GM13977 (cell line): ENCODE results near the gene AP5Z1.
A peak's percentile ranks its signal among the peaks of the same experiment; 100 is the strongest.

Experiments
- DNase-seq: peaks from one replicate; pipeline ENCODE4 v3.0.0; 2012; ENCODE audit warnings: low spot score
- in situ Hi-C: fragments of 300-500 bp; cut with MboI; formaldehyde crosslinking; loops from one replicate; pipeline ENCODE4 v1.12.0; 2022; ENCODE audit warnings: low sequenced_read_pairs, low pct_unique_long_range_greater_than_20kb, mixed read lengths, inconsistent platforms; ENCODE audit not compliant: unreplicated experiment
- TF ChIP-seq, protein P1 (sequence below): IDR thresholded peaks from 2 replicates; pipeline ENCODE4 v1.5.1; 2012; ENCODE audit warnings: mild to moderate bottlenecking, control low read depth; ENCODE audit not compliant: insufficient read depth; ENCODE audit errors: extremely low read depth, missing control alignments

The AP5Z1 gene

DNA sequence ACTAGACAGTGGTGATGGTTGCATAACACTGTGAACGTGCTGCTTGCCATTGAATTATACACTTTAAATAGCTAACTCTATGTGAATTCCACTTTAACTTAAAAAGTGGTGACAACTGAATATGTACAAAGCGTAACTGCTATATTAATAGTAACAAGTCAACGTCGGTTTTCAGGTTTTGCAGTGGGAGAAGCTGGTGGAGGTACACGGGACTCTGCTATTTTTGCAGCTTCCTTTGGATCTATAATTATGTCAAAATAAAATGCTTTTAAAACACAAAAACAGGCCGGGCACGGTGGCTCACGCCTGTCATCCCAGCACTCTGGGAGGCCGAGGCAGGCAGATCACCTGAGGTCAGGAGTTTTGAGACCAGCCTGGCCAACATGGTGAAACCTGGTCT lies 21.0 kb downstream of the AP5Z1 start:
- in situ Hi-C loops, result no loop called here
- no peak for DNase-seq
- TF ChIP-seq, protein P1, sequence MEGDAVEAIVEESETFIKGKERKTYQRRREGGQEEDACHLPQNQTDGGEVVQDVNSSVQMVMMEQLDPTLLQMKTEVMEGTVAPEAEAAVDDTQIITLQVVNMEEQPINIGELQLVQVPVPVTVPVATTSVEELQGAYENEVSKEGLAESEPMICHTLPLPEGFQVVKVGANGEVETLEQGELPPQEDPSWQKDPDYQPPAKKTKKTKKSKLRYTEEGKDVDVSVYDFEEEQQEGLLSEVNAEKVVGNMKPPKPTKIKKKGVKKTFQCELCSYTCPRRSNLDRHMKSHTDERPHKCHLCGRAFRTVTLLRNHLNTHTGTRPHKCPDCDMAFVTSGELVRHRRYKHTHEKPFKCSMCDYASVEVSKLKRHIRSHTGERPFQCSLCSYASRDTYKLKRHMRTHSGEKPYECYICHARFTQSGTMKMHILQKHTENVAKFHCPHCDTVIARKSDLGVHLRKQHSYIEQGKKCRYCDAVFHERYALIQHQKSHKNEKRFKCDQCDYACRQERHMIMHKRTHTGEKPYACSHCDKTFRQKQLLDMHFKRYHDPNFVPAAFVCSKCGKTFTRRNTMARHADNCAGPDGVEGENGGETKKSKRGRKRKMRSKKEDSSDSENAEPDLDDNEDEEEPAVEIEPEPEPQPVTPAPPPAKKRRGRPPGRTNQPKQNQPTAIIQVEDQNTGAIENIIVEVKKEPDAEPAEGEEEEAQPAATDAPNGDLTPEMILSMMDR, result no peak

DNA sequence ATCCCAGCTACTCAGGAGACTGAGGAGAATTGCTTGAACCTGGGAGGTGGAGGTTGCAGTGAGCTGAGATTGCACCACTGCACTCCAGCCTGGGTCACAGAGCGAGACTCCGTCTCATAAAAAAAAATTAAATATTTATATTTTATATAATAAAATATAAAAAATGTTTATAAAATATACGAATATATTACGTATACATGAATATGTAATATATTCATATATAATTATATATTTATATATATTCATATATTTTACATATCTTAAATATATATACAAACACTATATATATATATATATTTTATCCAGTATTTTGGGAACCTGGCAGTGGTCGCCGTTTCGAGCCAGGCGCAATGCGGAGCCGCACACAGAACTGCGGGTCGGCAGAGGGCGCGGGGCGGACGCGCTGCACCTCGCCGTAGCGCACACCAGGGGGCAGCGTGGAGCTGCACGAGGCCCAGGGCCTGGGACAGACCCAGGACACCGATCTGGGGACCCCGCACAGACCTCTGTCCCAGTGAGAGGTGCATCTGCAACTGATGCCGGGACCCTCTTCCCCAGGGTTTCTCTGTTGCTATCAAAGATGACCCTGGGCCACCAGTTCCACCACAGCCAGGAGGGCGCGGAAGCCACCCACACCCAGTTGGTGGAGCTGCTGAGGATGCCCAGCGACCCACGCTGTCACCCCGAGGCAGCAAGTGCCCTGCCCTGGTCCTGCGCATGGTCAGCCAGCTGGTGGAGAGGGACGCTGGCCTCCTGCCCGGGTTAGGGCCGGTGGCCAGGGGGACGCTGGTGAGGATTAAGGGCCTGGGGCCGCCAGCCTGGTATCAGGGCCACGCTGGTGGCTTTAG lies 22.7 kb downstream of the AP5Z1 start:
- TF ChIP-seq, protein P1, result peak; percentile 97
- in situ Hi-C loops, result no loop called here
- DNase-seq, result peak; percentile 89

DNA sequence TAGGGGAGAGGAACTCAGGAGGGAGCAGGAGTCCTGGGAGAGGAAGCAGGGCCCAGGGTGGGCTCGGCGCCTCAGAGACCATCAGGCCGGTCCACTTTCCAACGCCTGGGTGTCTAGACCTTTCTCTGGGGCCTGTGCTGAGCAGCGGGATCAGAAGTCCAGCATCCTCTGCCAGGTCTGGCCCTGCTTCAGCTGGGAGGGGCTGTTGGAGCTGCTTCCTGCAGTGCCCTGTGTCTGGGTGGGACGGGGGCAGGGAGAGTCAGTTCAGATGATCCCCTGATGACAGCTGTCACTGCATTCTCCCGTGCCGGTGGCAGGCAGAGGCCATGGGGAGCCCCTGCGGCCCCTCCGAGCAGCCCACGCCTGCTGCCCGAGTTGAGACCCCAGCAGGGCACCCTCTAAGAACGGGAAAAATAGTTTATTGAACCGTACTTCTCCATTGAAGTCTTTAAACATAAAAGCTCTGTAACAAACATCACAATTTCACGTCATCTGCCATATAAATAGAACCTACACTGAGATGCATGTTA lies 23.3 kb downstream of the AP5Z1 start:
- DNase-seq, result no peak
- TF ChIP-seq, protein P1, result no peak
- in situ Hi-C loops, result no loop called here

DNA sequence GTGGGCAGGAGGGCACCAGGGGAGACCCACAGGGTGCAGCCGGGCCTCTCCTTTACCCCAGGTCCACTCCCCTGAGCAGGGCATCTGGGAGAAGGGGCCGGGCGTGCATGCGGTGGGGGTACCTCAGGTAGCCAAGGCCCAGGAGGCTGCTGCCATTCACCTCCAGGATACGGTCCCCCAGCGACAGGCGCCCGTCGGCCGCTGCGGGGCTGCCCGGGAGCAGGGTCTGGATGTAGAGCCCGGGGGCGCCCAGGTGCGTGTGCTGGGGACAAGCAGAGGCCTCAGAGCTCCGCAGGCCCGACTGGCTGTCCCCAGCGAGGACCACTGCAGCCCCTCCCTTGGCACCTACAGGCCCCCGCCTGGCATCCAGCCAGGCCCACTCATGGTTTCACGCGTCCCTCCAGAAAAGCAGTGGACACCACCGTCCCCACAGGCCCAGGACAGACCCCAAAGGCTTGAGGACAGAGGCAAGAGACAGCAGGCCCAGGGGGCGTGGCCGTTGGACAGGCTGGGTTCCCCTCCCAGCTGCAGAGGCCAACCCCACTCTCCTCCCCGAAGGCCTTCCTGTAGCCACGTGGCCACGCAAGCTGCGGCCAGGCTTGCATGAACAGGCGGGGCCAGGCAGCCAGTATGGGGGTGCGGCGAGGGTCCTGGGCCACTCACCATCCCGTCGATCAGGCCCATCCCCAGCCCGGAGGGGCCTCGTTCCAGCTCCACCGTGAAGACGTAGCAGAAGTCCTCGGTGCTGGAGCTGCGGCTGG lies 24.3 kb downstream of the AP5Z1 start:
- in situ Hi-C loops, result no loop called here
- TF ChIP-seq, protein P1, result no peak
- DNase-seq, result no peak

DNA sequence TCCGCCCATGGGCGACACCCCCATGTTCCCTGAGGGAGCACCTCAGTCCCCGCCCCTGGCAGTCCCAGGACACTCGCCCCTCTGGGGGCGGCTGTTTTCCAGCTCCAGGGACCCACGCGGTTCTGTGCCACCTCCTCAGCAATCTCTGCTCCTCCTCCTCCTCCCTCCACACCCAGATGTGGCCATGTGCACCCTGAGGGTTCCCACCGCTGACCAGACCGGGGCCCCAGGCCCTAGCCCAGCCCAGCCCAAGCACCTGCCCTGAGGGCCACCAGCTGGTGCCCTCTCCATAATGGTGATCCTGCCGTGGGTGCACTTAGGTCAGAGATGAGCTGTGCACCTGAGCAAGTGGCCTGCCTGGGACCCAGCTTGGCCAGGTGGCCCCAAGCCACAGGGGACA lies 25.1 kb downstream of the AP5Z1 start:
- in situ Hi-C loops, result no loop called here
- TF ChIP-seq, protein P1, result no peak

DNA sequence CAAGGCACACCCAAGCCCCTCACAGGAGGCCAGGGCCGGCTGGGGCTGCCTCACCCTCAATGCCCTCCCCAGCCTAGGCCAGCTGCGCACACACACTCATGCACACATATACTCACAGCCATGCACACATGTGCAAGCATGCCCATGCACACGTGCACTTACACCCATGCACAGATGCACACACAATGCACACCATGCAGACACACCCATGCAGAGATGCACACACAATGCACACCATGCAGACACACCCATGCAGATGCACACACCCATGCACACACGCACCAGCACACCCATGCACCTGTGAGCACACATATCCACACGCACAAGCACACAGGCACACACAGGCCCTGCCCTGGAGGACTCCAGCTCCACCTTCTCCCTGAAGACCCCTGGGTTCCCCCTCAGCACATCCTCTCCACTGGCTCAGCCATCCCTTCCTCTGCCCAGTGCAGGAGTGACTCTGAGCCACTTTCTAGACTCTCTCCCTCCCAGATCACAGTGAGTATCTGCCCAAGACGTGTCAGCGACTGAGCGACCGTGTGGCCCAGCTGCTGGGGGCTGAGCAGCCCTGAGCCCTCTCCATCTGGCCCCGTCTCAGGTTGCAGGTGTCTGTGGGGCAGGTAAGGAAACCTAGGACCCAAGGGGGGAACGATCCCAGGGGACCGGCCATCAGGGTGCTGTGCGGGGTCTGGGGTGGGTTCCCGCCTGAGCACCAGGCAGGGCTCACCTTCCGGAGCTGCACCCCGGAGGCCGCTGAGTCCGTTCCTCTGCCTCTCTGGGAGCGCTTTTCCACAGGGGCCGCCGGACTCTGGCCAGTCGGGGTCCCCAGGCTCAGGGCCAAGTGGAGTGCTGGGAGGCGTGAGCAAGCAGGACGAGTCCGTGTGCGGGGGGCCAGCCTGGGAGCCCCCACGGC lies 25.8 kb downstream of the AP5Z1 start:
- DNase-seq, result no peak
- in situ Hi-C loops, result no loop called here
- TF ChIP-seq, protein P1, result no peak

More for the DNA sequence above, 25.1 kb downstream of the AP5Z1 start:
- no peak for DNase-seq
